ENCODE data around the gene CD320. TPM values are rescaled to one million over a fixed set of nuclear protein-coding genes. Genes with fewer than 3 reads are reported as not detected.
A peak's percentile ranks its signal among the peaks of the same experiment; 100 is the strongest.

CD320 gene
- total and polyA plus RNA-seq, 7 experiments from 2014 or later = 20.5 to 52.0 (median 31.3) TPM

DNA sequence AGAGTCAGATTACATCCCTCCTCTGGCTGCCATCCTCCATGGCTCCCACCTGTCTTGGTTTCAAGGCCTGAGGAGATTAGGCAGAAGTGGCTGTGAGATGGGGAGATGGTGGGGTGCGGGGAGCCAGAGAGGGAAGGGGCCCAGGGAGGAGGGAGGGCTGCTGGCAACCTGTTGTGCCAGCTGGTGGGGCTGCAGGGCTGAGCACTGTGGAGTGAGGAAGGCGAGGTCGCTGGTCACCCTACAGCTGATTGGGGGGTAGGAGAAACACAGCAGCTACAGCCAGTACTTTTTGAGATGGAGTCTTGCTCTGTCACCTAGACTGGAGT is 48.3 kb downstream of the CD320 start:
- Histone ChIP-seq H3K36me3 (ENCODE audit: control insufficient read depth in 2 of 3, insufficient read depth in 3 of 3, low read length in 3 of 3) (peaks cover 0 to 43% (median 0%) of the 10 kb centered on the region in 3 experiments), H3K4me3 (ENCODE audit: low read length) (no peak overlapping the region), H3K27me3 (ENCODE audit: control insufficient read depth in 2 of 2, insufficient read depth in 2 of 2, low read length in 2 of 2) (no peaks in the 10 kb centered on the region), H3K9me3 (ENCODE audit: control insufficient read depth in 2 of 3, low read length in 3 of 3) (no peaks in the 10 kb centered on the region), H3K4me1 (ENCODE audit: control insufficient read depth in 2 of 2, insufficient read depth in 2 of 2, low read length in 2 of 2) (no peaks in the 10 kb centered on the region), H3K27ac (ENCODE audit: low read depth, low read length) (no peak overlapping the region)
- ChIA-PET POLR2A (no interaction called here), CTCF (no interaction called here)
- H3K27me3 Mint-ChIP-seq = no peaks in the 10 kb centered on the region
- DNase-seq (no peak), ATAC-seq (no peak)
- H3K4me1 Mint-ChIP-seq = peaks cover 0 to 17% (median 5%) of the 10 kb centered on the region in 7 donors
- H3K27ac Mint-ChIP-seq = peak overlapping the region in 1 of 9 donors; percentile 51
- H3K4me3 Mint-ChIP-seq = no peak overlapping the region
- H3K36me3 Mint-ChIP-seq = peaks cover 0 to 22% (median 4%) of the 10 kb centered on the region in 5 donors
- no peaks in the 10 kb centered on the region for H3K9me3 Mint-ChIP-seq
- intact Hi-C loops (cut with micrococcal nuclease) = loop anchor here in 1 of 2 donors (10.0 kb wide), 1 partner anchor 45 kb away; the partner anchor contains the start of gene CD320

DNA sequence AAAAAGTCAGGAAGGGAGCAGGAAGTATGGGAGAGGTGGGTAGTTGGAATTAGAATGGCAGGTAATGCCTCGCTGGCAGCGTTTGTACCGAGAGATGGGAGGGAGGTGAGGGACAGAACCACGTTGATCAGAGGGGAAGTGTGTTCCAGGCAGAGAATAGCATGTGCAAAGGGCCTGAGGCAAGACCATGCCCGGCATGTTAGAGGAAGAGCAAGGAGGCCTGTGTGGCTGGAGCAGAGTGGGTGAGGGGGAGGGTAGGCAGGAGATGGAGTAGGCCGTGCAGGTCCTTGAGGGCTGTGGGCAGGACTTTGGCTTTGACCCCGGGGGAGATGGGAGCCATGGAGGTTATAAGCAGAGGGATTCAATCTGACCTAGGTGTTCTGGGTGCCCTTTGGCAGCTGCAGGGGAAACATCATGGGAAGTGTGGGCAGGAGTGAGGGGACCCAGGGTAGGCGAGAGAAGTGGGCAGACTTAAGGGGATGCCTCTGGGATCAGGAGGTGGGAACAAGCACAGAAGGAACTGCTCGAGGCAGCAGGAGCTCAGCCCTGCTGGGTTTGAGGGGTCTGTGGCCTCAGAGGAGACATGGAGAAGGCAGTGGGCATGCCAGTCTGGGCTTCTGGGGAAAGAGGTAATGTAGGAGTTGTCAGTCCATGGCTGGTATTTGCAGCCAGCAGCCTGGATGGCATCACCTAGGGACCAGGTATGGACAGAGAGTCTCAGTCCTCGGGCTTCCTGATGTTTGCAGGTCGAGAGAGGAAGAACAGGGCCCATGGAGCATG is 48.8 kb downstream of the CD320 start:
- Mint-ChIP-seq H3K4me3 (no peak overlapping the region), H3K27me3 (no peaks in the 10 kb centered on the region), H3K27ac (peak overlapping the region in 3 of 9 donors; percentile 34 to 81 (median 51)), H3K36me3 (peaks cover 0 to 22% (median 4%) of the 10 kb centered on the region in 5 donors), H3K9me3 (no peaks in the 10 kb centered on the region), H3K4me1 (peaks cover 0 to 17% (median 5%) of the 10 kb centered on the region in 7 donors)
- no peak for DNase-seq
- H3K9me3 ChIP-seq (ENCODE audit: control insufficient read depth in 2 of 3, low read length in 3 of 3) = no peaks in the 10 kb centered on the region
- no peaks in the 10 kb centered on the region for H3K4me1 ChIP-seq (ENCODE audit: control insufficient read depth in 2 of 2, insufficient read depth in 2 of 2, low read length in 2 of 2)
- no peak overlapping the region for H3K27ac ChIP-seq (ENCODE audit: low read depth, low read length)
- no peaks in the 10 kb centered on the region for H3K27me3 ChIP-seq (ENCODE audit: control insufficient read depth in 2 of 2, insufficient read depth in 2 of 2, low read length in 2 of 2)
- no peak for ATAC-seq
- H3K36me3 ChIP-seq (ENCODE audit: control insufficient read depth in 2 of 3, insufficient read depth in 3 of 3, low read length in 3 of 3) = peaks cover 0 to 43% (median 0%) of the 10 kb centered on the region in 3 experiments
- CTCF ChIA-PET = no interaction called here
- intact Hi-C loops (cut with micrococcal nuclease) = loop anchor here in 1 of 2 donors (10.0 kb wide), 1 partner anchor 45 kb away; the partner anchor contains the start of gene CD320
- POLR2A ChIA-PET = interaction anchor here (0.6 kb wide), 1 partner anchor 135 kb away, joined by 3 read pairs; no protein-coding TSS in a partner anchor
- H3K4me3 ChIP-seq (ENCODE audit: low read length) = no peak overlapping the region

DNA sequence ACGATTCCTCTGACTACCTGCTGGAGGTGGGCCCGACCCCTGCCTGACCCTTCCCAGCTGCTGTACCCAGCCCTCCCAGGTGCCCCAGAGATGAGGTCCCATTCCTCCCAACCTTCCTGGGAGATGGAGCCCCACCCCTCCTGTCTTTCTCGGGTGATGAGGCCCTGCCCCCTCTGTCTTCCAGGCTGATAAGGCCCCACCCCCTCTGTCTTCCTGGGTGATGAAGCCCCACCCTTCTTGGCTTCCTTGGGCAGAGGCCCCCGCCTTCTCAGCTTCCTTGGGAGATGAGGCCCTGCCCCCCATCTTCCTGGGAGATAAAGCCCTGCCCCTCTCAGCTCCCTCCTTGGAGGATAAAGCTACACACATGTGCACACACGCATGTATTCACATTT is 51.1 kb downstream of the CD320 start:
- no peaks in the 10 kb centered on the region for H3K27me3 Mint-ChIP-seq
- Histone ChIP-seq H3K4me3 (ENCODE audit: low read length) (no peak overlapping the region), H3K4me1 (ENCODE audit: control insufficient read depth in 2 of 2, insufficient read depth in 2 of 2, low read length in 2 of 2) (no peaks in the 10 kb centered on the region), H3K27ac (ENCODE audit: low read depth, low read length) (no peak overlapping the region), H3K9me3 (ENCODE audit: control insufficient read depth in 2 of 3, low read length in 3 of 3) (no peaks in the 10 kb centered on the region), H3K27me3 (ENCODE audit: control insufficient read depth in 2 of 2, insufficient read depth in 2 of 2, low read length in 2 of 2) (no peaks in the 10 kb centered on the region), H3K36me3 (ENCODE audit: control insufficient read depth in 2 of 3, insufficient read depth in 3 of 3, low read length in 3 of 3) (peaks cover 0 to 39% (median 0%) of the 10 kb centered on the region in 3 experiments)
- ChIA-PET CTCF (no interaction called here), POLR2A (no interaction called here)
- H3K36me3 Mint-ChIP-seq = peaks cover 0 to 22% (median 4%) of the 10 kb centered on the region in 5 donors
- H3K4me3 Mint-ChIP-seq = no peak overlapping the region
- intact Hi-C loops (cut with micrococcal nuclease) = loop anchor here in 1 of 2 donors (10.0 kb wide), 1 partner anchor 48 kb away; the partner anchor contains the start of gene CD320
- H3K4me1 Mint-ChIP-seq = peaks cover 0 to 17% (median 8%) of the 10 kb centered on the region in 7 donors
- no peak for DNase-seq
- H3K9me3 Mint-ChIP-seq = no peaks in the 10 kb centered on the region
- H3K27ac Mint-ChIP-seq = peak overlapping the region in 1 of 9 donors; percentile 64
- ATAC-seq = no peak

DNA sequence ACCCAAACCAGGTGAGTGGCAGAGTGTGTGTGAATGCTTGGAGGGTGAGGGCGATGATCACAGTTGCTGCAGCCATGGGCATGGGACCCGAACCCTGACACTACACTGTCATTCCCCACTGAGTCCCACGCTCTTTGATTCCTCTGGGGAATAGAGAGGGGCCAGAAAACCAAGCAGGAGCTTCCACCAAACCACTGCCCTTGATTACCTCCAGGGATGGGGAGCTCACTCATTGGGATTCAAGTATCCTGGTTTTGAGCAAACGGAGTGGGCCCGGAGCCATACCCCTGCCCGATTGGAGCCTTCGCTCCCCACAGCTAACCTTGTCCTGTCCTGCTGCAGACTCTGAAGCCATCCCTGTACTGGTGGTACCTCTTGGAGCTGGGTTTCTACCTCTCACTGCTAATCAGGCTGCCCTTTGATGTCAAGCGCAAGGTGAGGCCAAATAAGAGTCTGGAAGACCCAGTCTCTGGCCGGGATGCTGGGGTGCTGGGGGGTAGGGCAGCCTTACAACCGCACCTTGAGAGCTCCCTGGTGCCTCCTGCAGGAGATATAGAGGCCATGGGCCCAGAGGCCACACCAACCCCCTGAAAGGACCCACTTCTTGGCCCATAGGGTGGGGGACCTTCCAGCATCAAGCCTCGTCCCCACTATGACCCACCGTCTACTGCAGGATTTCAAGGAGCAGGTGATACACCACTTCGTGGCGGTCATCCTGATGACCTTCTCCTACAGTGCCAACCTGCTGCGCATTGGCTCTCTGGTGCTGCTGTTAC is 51.7 kb downstream of the CD320 start:
- Mint-ChIP-seq H3K9me3 (no peaks in the 10 kb centered on the region), H3K4me1 (peaks cover 0 to 17% (median 8%) of the 10 kb centered on the region in 7 donors), H3K4me3 (no peak overlapping the region), H3K27me3 (no peaks in the 10 kb centered on the region), H3K27ac (no peak overlapping the region), H3K36me3 (peaks cover 0 to 22% (median 4%) of the 10 kb centered on the region in 5 donors)
- no peaks in the 10 kb centered on the region for H3K9me3 ChIP-seq (ENCODE audit: control insufficient read depth in 2 of 3, low read length in 3 of 3)
- H3K27me3 ChIP-seq (ENCODE audit: control insufficient read depth in 2 of 2, insufficient read depth in 2 of 2, low read length in 2 of 2) = no peaks in the 10 kb centered on the region
- POLR2A ChIA-PET = no interaction called here
- no peak overlapping the region for H3K4me3 ChIP-seq (ENCODE audit: low read length)
- H3K27ac ChIP-seq (ENCODE audit: low read depth, low read length) = no peak overlapping the region
- intact Hi-C loops (cut with micrococcal nuclease) = loop anchor here in 1 of 2 donors (10.0 kb wide), 1 partner anchor 48 kb away; the partner anchor contains the start of gene CD320
- CTCF ChIA-PET = no interaction called here
- H3K36me3 ChIP-seq (ENCODE audit: control insufficient read depth in 2 of 3, insufficient read depth in 3 of 3, low read length in 3 of 3) = peaks cover 0 to 34% (median 0%) of the 10 kb centered on the region in 3 experiments
- no peak for ATAC-seq
- DNase-seq = no peak
- H3K4me1 ChIP-seq (ENCODE audit: control insufficient read depth in 2 of 2, insufficient read depth in 2 of 2, low read length in 2 of 2) = no peaks in the 10 kb centered on the region

DNA sequence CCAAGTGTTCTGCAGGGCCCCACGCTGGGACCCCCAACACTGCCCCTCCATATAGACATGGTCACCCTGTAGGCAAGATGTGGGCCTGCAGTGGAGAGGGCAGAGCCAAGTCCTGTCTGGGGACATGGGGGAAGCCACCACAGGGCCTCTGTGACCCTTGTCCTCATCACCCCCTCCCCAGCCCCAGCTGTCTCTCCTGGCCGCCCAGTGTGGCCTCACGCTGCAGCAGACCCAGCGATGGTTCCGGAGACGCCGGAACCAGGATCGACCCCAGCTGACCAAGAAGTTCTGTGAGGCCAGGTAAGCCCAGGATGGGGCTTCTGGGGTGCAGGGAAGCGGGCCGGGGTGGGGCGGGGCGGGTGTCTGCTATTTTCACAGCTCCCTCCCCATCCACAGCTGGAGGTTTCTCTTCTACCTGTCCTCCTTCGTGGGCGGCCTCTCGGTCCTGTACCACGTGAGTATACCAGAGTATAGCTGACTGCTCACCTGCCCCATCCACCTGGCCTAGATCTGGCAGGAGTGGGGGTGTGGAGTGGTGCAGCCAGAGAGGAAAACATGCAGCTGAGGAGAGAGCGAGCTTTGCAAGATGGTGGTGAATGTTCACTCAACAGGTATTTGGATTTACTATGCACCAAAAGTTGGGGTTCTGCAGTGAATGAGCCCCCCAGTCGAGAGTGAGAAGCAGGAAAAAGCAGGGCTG is 52.6 kb downstream of the CD320 start:
- Mint-ChIP-seq H3K9me3 (no peaks in the 10 kb centered on the region), H3K4me3 (no peak overlapping the region), H3K27me3 (no peaks in the 10 kb centered on the region), H3K36me3 (peaks cover 0 to 22% (median 4%) of the 10 kb centered on the region in 5 donors), H3K27ac (no peak overlapping the region), H3K4me1 (peaks cover 0 to 13% (median 8%) of the 10 kb centered on the region in 7 donors)
- no peak overlapping the region for H3K27ac ChIP-seq (ENCODE audit: low read depth, low read length)
- no peaks in the 10 kb centered on the region for H3K9me3 ChIP-seq (ENCODE audit: control insufficient read depth in 2 of 3, low read length in 3 of 3)
- POLR2A ChIA-PET = interaction anchor here (0.6 kb wide), 1 partner anchor 254 kb away, joined by 3 read pairs; no protein-coding TSS in a partner anchor
- DNase-seq = no peak
- peaks cover 0 to 37% (median 0%) of the 10 kb centered on the region in 3 experiments for H3K36me3 ChIP-seq (ENCODE audit: control insufficient read depth in 2 of 3, insufficient read depth in 3 of 3, low read length in 3 of 3)
- H3K4me3 ChIP-seq (ENCODE audit: low read length) = no peak overlapping the region
- no peak for ATAC-seq
- H3K27me3 ChIP-seq (ENCODE audit: control insufficient read depth in 2 of 2, insufficient read depth in 2 of 2, low read length in 2 of 2) = no peaks in the 10 kb centered on the region
- CTCF ChIA-PET = interaction anchor here (1.2 kb wide), 1 partner anchor 312 kb away, joined by 3 read pairs; the partner anchor contains the start of gene TIMM44
- no peaks in the 10 kb centered on the region for H3K4me1 ChIP-seq (ENCODE audit: control insufficient read depth in 2 of 2, insufficient read depth in 2 of 2, low read length in 2 of 2)
- intact Hi-C loops (cut with micrococcal nuclease) = loop anchor here in 1 of 2 donors (10.0 kb wide), 1 partner anchor 49 kb away; the partner anchor contains the start of gene CD320
